Endothelial cell of umbilical vein (primary cell): ENCODE measurements around the gene EML1. TPM values are rescaled to one million over a fixed set of nuclear protein-coding genes. Genes with fewer than 3 reads are reported as not detected.

Experiments used
- BruUV-seq: library from RNA; stranded (reverse); fragments of 400-500 nt; replicated peaks from 2 replicates; lab custom pipeline; 2021; lab: Mats Ljungman, UMichigan
- CTCF ChIA-PET: fragments of 300-600, 350-600 bp; sonication (Branson Sonifier 250); formaldehyde crosslinking; loops from one replicate; lab custom pipeline; 2021; ENCODE audit warnings: antibody characterized with exemption, inconsistent platforms; lab: Charles Lee
- POLR2A ChIA-PET: fragments of 300-600, 350-600 bp; sonication (Branson Sonifier 250); formaldehyde crosslinking; loops from one replicate; lab custom pipeline; 2021; ENCODE audit warnings: antibody characterized with exemption, inconsistent platforms; lab: Charles Lee
- DNase-seq: peaks from one replicate; pipeline ENCODE4 v3.0.0-alpha.2; 2011; ENCODE audit warnings: low read depth, low spot score
- FAIRE-seq: peaks from 2 replicates; lab custom pipeline; 2011; peaks lifted over from hg19 to GRCh38; lab: Jason Lieb, UNC
- H2AFZ ChIP-seq: 2 replicates; pipeline ENCODE4 v1.6.0; 2012; ENCODE audit warnings: low read depth, low read length, control low read depth, inconsistent platforms
- H3K27ac ChIP-seq: 2 replicates; pipeline ENCODE4 v1.5.1; 2011; ENCODE audit warnings: low read depth, mild to moderate bottlenecking, control low read depth, low read length, moderate library complexity; ENCODE audit not compliant: insufficient read depth
- H3K27me3 ChIP-seq, 2 experiments: 2 replicates each; pipeline versions ENCODE4 v1.6.0 to v1.6.1; 2011; ENCODE audit warnings: low read length in 2 of 2, mixed read lengths in 1 of 2; ENCODE audit not compliant: control insufficient read depth in 2 of 2, insufficient read depth in 2 of 2
- H3K36me3 ChIP-seq, 2 experiments: 2 replicates in 1 of 2; 3 replicates in 1 of 2; pipeline ENCODE4 v1.5.1; 2011; ENCODE audit warnings: low read length in 2 of 2, mild to moderate bottlenecking in 1 of 2, moderate library complexity in 1 of 2; ENCODE audit not compliant: control insufficient read depth in 2 of 2, insufficient read depth in 2 of 2; ENCODE audit errors: extremely low read depth in 1 of 2
- H3K4me1 ChIP-seq: 3 replicates; pipeline ENCODE4 v1.5.1; 2011; ENCODE audit warnings: mild to moderate bottlenecking, low read length; ENCODE audit not compliant: control insufficient read depth, insufficient read depth; ENCODE audit errors: extremely low read depth
- H3K4me2 ChIP-seq: 2 replicates; pipeline ENCODE4 v1.6.1; 2011; ENCODE audit warnings: low read length, control low read depth, mixed read lengths; ENCODE audit not compliant: insufficient read depth
- H3K4me3 ChIP-seq, 3 experiments: fragments of 200-600 bp in 1 of 3; sonication (generic), shearing (Covaris generic) in 1 of 3; replicated peaks in 1 of 3; 2 replicates each; pipeline ENCODE4 v1.5.1; 2011 to 2016; ENCODE audit warnings: control low read depth in 3 of 3, low read length in 3 of 3, mild to moderate bottlenecking in 2 of 3, inconsistent platforms in 1 of 3, low read depth in 1 of 3, moderate library complexity in 1 of 3; ENCODE audit not compliant: insufficient read depth in 1 of 3
- H3K79me2 ChIP-seq: 2 replicates; pipeline ENCODE4 v1.6.0; 2012; ENCODE audit warnings: low read length, inconsistent platforms; ENCODE audit not compliant: control insufficient read depth, insufficient read depth
- H3K9ac ChIP-seq: replicated peaks from 2 replicates; pipeline ENCODE3; 2011; ENCODE audit warnings: low read length, control low read depth; ENCODE audit not compliant: insufficient read depth; ENCODE audit errors: extremely low read depth
- H3K9me1 ChIP-seq: replicated peaks from 3 replicates; pipeline ENCODE4 v1.6.0; 2011; ENCODE audit warnings: mild to moderate bottlenecking, low read length; ENCODE audit not compliant: control insufficient read depth, insufficient read depth; ENCODE audit errors: extremely low read depth
- H3K9me3 ChIP-seq: replicated peaks from 2 replicates; pipeline ENCODE4 v1.5.1; 2012; ENCODE audit warnings: low read length, inconsistent platforms; ENCODE audit not compliant: control insufficient read depth, insufficient read depth
- H4K20me1 ChIP-seq: replicated peaks from 2 replicates; pipeline ENCODE3; 2011; ENCODE audit warnings: mild to moderate bottlenecking, low read length; ENCODE audit not compliant: control insufficient read depth, insufficient read depth; ENCODE audit errors: extremely low read depth
- CTCF ChIP-seq, 2 donors: IDR thresholded peaks; 1 replicate in 1 of 2; 2 replicates in 1 of 2; pipeline ENCODE4 v1.5.1; 2011; ENCODE audit warnings: low read length in 2 of 2, mild to moderate bottlenecking in 2 of 2, moderate library complexity in 2 of 2, control low read depth in 1 of 2, inconsistent platforms in 1 of 2, low read depth in 1 of 2; ENCODE audit not compliant: insufficient read depth in 1 of 2; ENCODE audit errors: extremely low read depth in 1 of 2
- EZH2 ChIP-seq: IDR thresholded peaks from 2 replicates; pipeline ENCODE4 v1.6.1; 2012; ENCODE audit warnings: borderline replicate concordance, low read depth, mild to moderate bottlenecking, moderate library complexity, low read length, inconsistent platforms; ENCODE audit not compliant: severe bottlenecking
- FOS ChIP-seq: IDR thresholded peaks from 2 replicates; pipeline ENCODE4 v1.6.1; 2011; ENCODE audit warnings: mild to moderate bottlenecking, low read length, moderate library complexity, borderline replicate concordance; ENCODE audit not compliant: insufficient read depth
- GATA2 ChIP-seq: IDR thresholded peaks from 2 replicates; pipeline ENCODE4 v1.7.0; 2011; ENCODE audit warnings: low read depth, mild to moderate bottlenecking, moderate library complexity, mixed read lengths, low read length; ENCODE audit not compliant: insufficient read length, insufficient read depth
- JUN ChIP-seq: IDR thresholded peaks from 2 replicates; pipeline ENCODE4 v1.6.1; 2011; ENCODE audit warnings: borderline replicate concordance, low read depth; ENCODE audit not compliant: insufficient read length, insufficient read depth
- MAX ChIP-seq: IDR thresholded peaks from 2 replicates; pipeline ENCODE4 v1.6.1; 2011; ENCODE audit not compliant: insufficient read depth, insufficient read length
- MYC ChIP-seq: IDR thresholded peaks from one replicate; pipeline ENCODE4 v1.6.1; 2011; ENCODE audit warnings: mild to moderate bottlenecking, low read depth, low read length
- POLR2A ChIP-seq: IDR thresholded peaks from 2 replicates; pipeline ENCODE4 v1.6.1; 2012; ENCODE audit warnings: low read depth, mild to moderate bottlenecking, control low read depth, low read length
- POLR2AphosphoS5 ChIP-seq: IDR thresholded peaks from 2 replicates; pipeline ENCODE4 v1.6.1; 2012; ENCODE audit warnings: low read depth, mild to moderate bottlenecking, control low read depth, low read length, moderate library complexity; ENCODE audit not compliant: insufficient read depth
- dilution Hi-C: fragments of 300-500 bp; cut with MboI; formaldehyde crosslinking; loops from one replicate; pipeline ENCODE4 v1.15.0; 2019; ENCODE audit warnings: low sequenced_read_pairs; ENCODE audit not compliant: extremely low pct_ligation_motif_present
- intact Hi-C: fragments of 100-400 bp; cut with micrococcal nuclease; formaldehyde crosslinking; loops from one replicate; pipeline ENCODE4 v1.10.0; 2022
- polyA plus RNA-seq, 4 experiments: library from polyadenylated mRNA; depleted of rRNA in 3 of 4; stranded (reverse) in 3 of 4; unstranded in 1 of 4; fragments of >200 nt; gene quantifications; 2 replicates each; pipeline versions ENCODE4 v1.2.1 to v1.2.3, GENCODE V29; 2011 to 2012; ENCODE audit warnings: missing spikeins in 1 of 4
- total RNA-seq: library from RNA; stranded (reverse); gene quantifications from 2 replicates; pipeline ENCODE4 v1.2.3, GENCODE V29; 2021

Gene EML1
- total and polyA plus RNA-seq, 2 donors (not counting 3 experiments of a cell fraction or from before 2014, with no cell fraction given): 22.9 to 33.0 TPM

- H3K27me3 ChIP-seq: no peaks in the 10 kb centered on the region
- H3K27ac ChIP-seq: peak overlapping the region; percentile 93
- H3K36me3 ChIP-seq: no peaks in the 10 kb centered on the region
- peak overlapping the region; percentile 82 for H3K9ac ChIP-seq
- ChIA-PET POLR2A (no interaction called here), CTCF (interaction anchor here (0.5 to 4.8 kb wide), 13 partner anchors 9 to 194 kb away, joined by 3 to 26 read pairs (median 4); partner anchors contain the start of gene EML1)
- H3K9me1 ChIP-seq: no peaks in the 10 kb centered on the region
- peak overlapping the region; percentile 58 for H3K4me2 ChIP-seq
- no peak overlapping the region for H2AFZ ChIP-seq
- intact Hi-C loops (loop anchor here (1.0 to 10.0 kb wide), 4 partner anchors 15 to 632 kb away; partner anchors contain the start of gene CCDC85C), dilution Hi-C loops (no loop called here)
- peak; percentile 42 for TF ChIP-seq JUN
- TF ChIP-seq MAX: no peak
- no peak for TF ChIP-seq EZH2
- peak; percentile 12 for TF ChIP-seq GATA2
- peak; percentile 79 for TF ChIP-seq POLR2A
- TF ChIP-seq POLR2AphosphoS5: peak; percentile 97
- TF ChIP-seq FOS: no peak
- TF ChIP-seq MYC: no peak
- TF ChIP-seq CTCF (IDR thresholded peaks at IDR 0.05; ENCODE audit: extremely low read depth in 1 of 2, insufficient read depth in 1 of 2, low read depth in 1 of 2, low read length in 2 of 2): no peak
- peaks cover 64% of the 10 kb centered on the region for H3K4me1 ChIP-seq
- H4K20me1 ChIP-seq: no peaks in the 10 kb centered on the region
- peak; percentile 97 for FAIRE-seq
- no peaks in the 10 kb centered on the region for H3K79me2 ChIP-seq
- BruUV-seq: no TSS peak
- DNase-seq: peak; percentile 93
- no peaks in the 10 kb centered on the region for H3K9me3 ChIP-seq
- H3K4me3 ChIP-seq: no peak overlapping the region
These were observed 40.6 kb upstream of the EML1 start for GRCh38 chr14:99752486-99753121.
